ENCODE results near the gene ITPRID1. TPM values are rescaled to one million over a fixed set of nuclear protein-coding genes. Genes with fewer than 3 reads are reported as not detected.

The ITPRID1 gene
- total RNA-seq, 1 donor from 2014 or later = not detected

GRCh38 chr7:31651234-31652062, 137.6 kb downstream of the ITPRID1 start:
- Mint-ChIP-seq H3K4me1 (ENCODE audit: unreplicated experiment) (no peaks in the 10 kb centered on the region), H3K27ac (ENCODE audit: unreplicated experiment) (no peak overlapping the region), H3K36me3 (ENCODE audit: unreplicated experiment) (no peaks in the 10 kb centered on the region), H3K9me3 (ENCODE audit: unreplicated experiment) (no peaks in the 10 kb centered on the region), H3K4me3 (ENCODE audit: unreplicated experiment) (no peak overlapping the region), H3K27me3 (ENCODE audit: unreplicated experiment) (peaks cover 3% of the 10 kb centered on the region)
- DNase-seq (ENCODE audit: extremely low spot score, unreplicated experiment) = no peak
- no peak for TF ChIP-seq CTCF (IDR thresholded peaks at IDR 0.05)

- Mint-ChIP-seq H3K27me3 (ENCODE audit: unreplicated experiment) (peaks cover 3% of the 10 kb centered on the region), H3K4me3 (ENCODE audit: unreplicated experiment) (no peak overlapping the region), H3K27ac (ENCODE audit: unreplicated experiment) (no peak overlapping the region), H3K9me3 (ENCODE audit: unreplicated experiment) (no peaks in the 10 kb centered on the region), H3K4me1 (ENCODE audit: unreplicated experiment) (no peaks in the 10 kb centered on the region), H3K36me3 (ENCODE audit: unreplicated experiment) (no peaks in the 10 kb centered on the region)
- no peak for TF ChIP-seq CTCF (IDR thresholded peaks at IDR 0.05)
- DNase-seq (ENCODE audit: extremely low spot score, unreplicated experiment) = no peak
Measured at GRCh38 chr7:31652063-31652326, 138.1 kb downstream of the ITPRID1 start.

GRCh38 chr7:31663072-31663471, 149.2 kb downstream of the ITPRID1 start:
- peaks cover 16% of the 10 kb centered on the region for H3K27me3 Mint-ChIP-seq (ENCODE audit: unreplicated experiment)
- DNase-seq (ENCODE audit: extremely low spot score, unreplicated experiment) = no peak
- no peaks in the 10 kb centered on the region for H3K4me1 Mint-ChIP-seq (ENCODE audit: unreplicated experiment)
- no peaks in the 10 kb centered on the region for H3K36me3 Mint-ChIP-seq (ENCODE audit: unreplicated experiment)
- TF ChIP-seq CTCF (IDR thresholded peaks at IDR 0.05) = no peak
- no peaks in the 10 kb centered on the region for H3K9me3 Mint-ChIP-seq (ENCODE audit: unreplicated experiment)
- no peak overlapping the region for H3K27ac Mint-ChIP-seq (ENCODE audit: unreplicated experiment)
- no peak overlapping the region for H3K4me3 Mint-ChIP-seq (ENCODE audit: unreplicated experiment)

GRCh38 chr7:31664890-31665289, 151.0 kb downstream of the ITPRID1 start:
- no peaks in the 10 kb centered on the region for H3K4me1 Mint-ChIP-seq (ENCODE audit: unreplicated experiment)

GRCh38 chr7:31665546-31665945, 151.7 kb downstream of the ITPRID1 start:
- no peak for DNase-seq (ENCODE audit: extremely low spot score, unreplicated experiment)
- H3K27ac Mint-ChIP-seq (ENCODE audit: unreplicated experiment) = no peak overlapping the region
- no peak for TF ChIP-seq CTCF (IDR thresholded peaks at IDR 0.05)
- no peaks in the 10 kb centered on the region for H3K36me3 Mint-ChIP-seq (ENCODE audit: unreplicated experiment)
- no peak overlapping the region for H3K4me3 Mint-ChIP-seq (ENCODE audit: unreplicated experiment)
- H3K4me1 Mint-ChIP-seq (ENCODE audit: unreplicated experiment) = no peaks in the 10 kb centered on the region
- no peaks in the 10 kb centered on the region for H3K9me3 Mint-ChIP-seq (ENCODE audit: unreplicated experiment)
- H3K27me3 Mint-ChIP-seq (ENCODE audit: unreplicated experiment) = peaks cover 8% of the 10 kb centered on the region

More at GRCh38 chr7:31664890-31665289, 151.0 kb downstream of the ITPRID1 start:
- Mint-ChIP-seq H3K27me3 (ENCODE audit: unreplicated experiment) (peaks cover 9% of the 10 kb centered on the region), H3K36me3 (ENCODE audit: unreplicated experiment) (no peaks in the 10 kb centered on the region), H3K4me3 (ENCODE audit: unreplicated experiment) (no peak overlapping the region), H3K9me3 (ENCODE audit: unreplicated experiment) (no peaks in the 10 kb centered on the region), H3K27ac (ENCODE audit: unreplicated experiment) (no peak overlapping the region)
- no peak for DNase-seq (ENCODE audit: extremely low spot score, unreplicated experiment)
- no peak for TF ChIP-seq CTCF (IDR thresholded peaks at IDR 0.05)
